HPDE6-E6E7 (cell line): ENCODE measurements around the gene ERC2.
"Not testable (repeated sequence)": the region's sequence is repeated elsewhere in the genome, so short reads cannot be mapped to it uniquely, and the experiment has no call there.

Experiments used
- DNase-seq: peaks from one replicate; pipeline ENCODE4 v3.0.0; 2011; ENCODE audit warnings: missing footprints; ENCODE audit errors: extremely low spot score

ERC2 gene

GRCh38 chr3:55525436-55525835 is 942.8 kb downstream of the ERC2 start:
- no peak for DNase-seq

- DNase-seq, result no peak
Measured at GRCh38 chr3:55524565-55525244, 943.6 kb downstream of the ERC2 start.

- no peak for DNase-seq
Measured at GRCh38 chr3:55523471-55523870, 944.8 kb downstream of the ERC2 start.

GRCh38 chr3:55521738-55522421 is 946.4 kb downstream of the ERC2 start:
- DNase-seq, result no peak

- DNase-seq, result no peak
Measured at GRCh38 chr3:55521064-55521737, 947.1 kb downstream of the ERC2 start.

GRCh38 chr3:55519019-55519418 is 949.2 kb downstream of the ERC2 start:
- no peak for DNase-seq

- DNase-seq, result no peak
Measured at GRCh38 chr3:55518451-55518850, 949.8 kb downstream of the ERC2 start.

GRCh38 chr3:55516392-55517030 is 951.8 kb downstream of the ERC2 start:
- no peak for DNase-seq

- no peak for DNase-seq
Measured at GRCh38 chr3:55515550-55516246, 952.6 kb downstream of the ERC2 start.

GRCh38 chr3:55514962-55515361 is 953.3 kb downstream of the ERC2 start:
- DNase-seq, result no peak

GRCh38 chr3:55512571-55513343 is 955.5 kb downstream of the ERC2 start:
- no peak for DNase-seq

GRCh38 chr3:55511895-55512570 is 956.2 kb downstream of the ERC2 start:
- DNase-seq, result no peak

GRCh38 chr3:55508335-55508734 is 959.9 kb downstream of the ERC2 start:
- DNase-seq, result no peak

- DNase-seq, result no peak
Measured at GRCh38 chr3:55507808-55508207, 960.5 kb downstream of the ERC2 start.

- DNase-seq, result no peak
Measured at GRCh38 chr3:55505776-55506175, 962.5 kb downstream of the ERC2 start.

GRCh38 chr3:55505102-55505501 is 963.2 kb downstream of the ERC2 start:
- not testable (repeated sequence) for DNase-seq

- DNase-seq, result no peak
Measured at GRCh38 chr3:55501905-55502304, 966.4 kb downstream of the ERC2 start.

GRCh38 chr3:55500555-55501330 is 967.5 kb downstream of the ERC2 start:
- DNase-seq, result no peak

- DNase-seq, result no peak
Measured at GRCh38 chr3:55498520-55498919, 969.7 kb downstream of the ERC2 start.

GRCh38 chr3:55497250-55497649 is 971.0 kb downstream of the ERC2 start:
- DNase-seq, result no peak
